Neutrophil (primary cell): ENCODE data around the gene CPNE2.

Source experiments
- H3K27ac ChIP-seq: fragments of 200-600 bp; sonication (generic); 2 replicates; pipeline ENCODE4 v1.5.1; 2016; ENCODE audit warnings: mild to moderate bottlenecking, moderate library complexity
- H3K27me3 ChIP-seq: fragments of 200-600 bp; sonication (generic); 2 replicates; pipeline ENCODE4 v1.6.0; 2016; ENCODE audit warnings: mild to moderate bottlenecking
- H3K36me3 ChIP-seq: fragments of 200-600 bp; sonication (generic); 2 replicates; pipeline ENCODE4 v1.5.1; 2017
- H3K4me1 ChIP-seq, 2 experiments: fragments of 200-600 bp in 1 of 2; sonication (generic) in 1 of 2; 1 replicate in 1 of 2; 2 replicates in 1 of 2; pipeline versions ENCODE4 v1.5.1 to v1.6.1; 2013 to 2016; ENCODE audit warnings: low read depth in 1 of 2, low read length in 1 of 2, mild to moderate bottlenecking in 1 of 2, moderate library complexity in 1 of 2; ENCODE audit not compliant: control insufficient read depth in 1 of 2, insufficient read depth in 1 of 2
- H3K4me3 ChIP-seq, 2 experiments: fragments of 200-600 bp in 1 of 2; sonication (generic) in 1 of 2; 1 replicate in 1 of 2; 2 replicates in 1 of 2; pipeline ENCODE4 v1.5.1; 2013 to 2016; ENCODE audit warnings: low read depth in 1 of 2, low read length in 1 of 2, mild to moderate bottlenecking in 1 of 2, moderate library complexity in 1 of 2
- H3K9me3 ChIP-seq: fragments of 200-600 bp; sonication (generic); 2 replicates; pipeline ENCODE4 v1.5.1; 2016
- CTCF ChIP-seq: fragments of 200-600 bp; sonication (generic); IDR thresholded peaks from 2 replicates; pipeline ENCODE4 v1.5.1; 2016; ENCODE audit warnings: antibody characterized with exemption

Gene CPNE2

GRCh38 chr16:57102888-57103851 lies 10.8 kb downstream of the CPNE2 start:
- peaks cover 39 to 44% of the 10 kb centered on the region in 2 experiments for H3K4me1 ChIP-seq
- no peak for TF ChIP-seq CTCF

GRCh38 chr16:57104706-57105105 lies 12.3 kb downstream of the CPNE2 start:
- Histone ChIP-seq H3K9me3 (no peaks in the 10 kb centered on the region), H3K4me3 (no peak overlapping the region), H3K36me3 (peaks cover 4% of the 10 kb centered on the region), H3K27me3 (no peaks in the 10 kb centered on the region), H3K4me1 (peaks cover 51 to 55% of the 10 kb centered on the region in 2 experiments), H3K27ac (peak overlapping the region; percentile 69)
- no peak for TF ChIP-seq CTCF

More at GRCh38 chr16:57102888-57103851, 10.8 kb downstream of the CPNE2 start:
- peak overlapping the region; percentile 25 for H3K27ac ChIP-seq
- H3K9me3 ChIP-seq = no peaks in the 10 kb centered on the region
- H3K4me3 ChIP-seq = no peak overlapping the region
- no peaks in the 10 kb centered on the region for H3K27me3 ChIP-seq
- H3K36me3 ChIP-seq = peaks cover 4% of the 10 kb centered on the region

GRCh38 chr16:57105184-57105583 lies 12.8 kb downstream of the CPNE2 start:
- TF ChIP-seq CTCF = no peak
- peaks cover 52 to 57% of the 10 kb centered on the region in 2 experiments for H3K4me1 ChIP-seq
- peak overlapping the region; percentile 69 for H3K27ac ChIP-seq
- no peaks in the 10 kb centered on the region for H3K9me3 ChIP-seq
- H3K36me3 ChIP-seq = peaks cover 4% of the 10 kb centered on the region
- H3K27me3 ChIP-seq = no peaks in the 10 kb centered on the region
- no peak overlapping the region for H3K4me3 ChIP-seq

- Histone ChIP-seq H3K9me3 (no peaks in the 10 kb centered on the region), H3K27me3 (no peaks in the 10 kb centered on the region), H3K36me3 (peaks cover 4% of the 10 kb centered on the region), H3K27ac (no peak overlapping the region), H3K4me3 (no peak overlapping the region), H3K4me1 (peaks cover 67 to 73% of the 10 kb centered on the region in 2 experiments)
- no peak for TF ChIP-seq CTCF
Measured at GRCh38 chr16:57106767-57107166, 14.4 kb downstream of the CPNE2 start.

GRCh38 chr16:57107321-57107922 lies 15.0 kb downstream of the CPNE2 start:
- Histone ChIP-seq H3K4me1 (peaks cover 74 to 80% of the 10 kb centered on the region in 2 experiments), H3K27me3 (no peaks in the 10 kb centered on the region), H3K27ac (no peak overlapping the region), H3K36me3 (peaks cover 4% of the 10 kb centered on the region), H3K4me3 (no peak overlapping the region), H3K9me3 (no peaks in the 10 kb centered on the region)
- TF ChIP-seq CTCF = no peak
